Measurements from ENCODE around the gene MAP2K2.

- TF ChIP-seq CTCF (IDR thresholded peaks at IDR 0.05; ENCODE audit: low read depth, low read length) (no peak), EZH2phosphoT487 (IDR thresholded peaks at IDR 0.05; ENCODE audit: low read depth) (no peak)
These were observed 68.7 kb downstream of the MAP2K2 start for GRCh38 chr19:4055209-4055552.

Data from OCI-LY3 (cell line).